ENCODE results near the gene FAM227B.
"Not testable (repeated sequence)": the region's sequence is repeated elsewhere in the genome, so short reads cannot be mapped to it uniquely, and the experiment has no call there.

FAM227B gene

GRCh38 chr15:49361370-49361769 is 259.2 kb downstream of the FAM227B start:
- DNase-seq (ENCODE audit: low spot score): no peak
- TF ChIP-seq CTCF (IDR thresholded peaks at IDR 0.05): no peak
- H3K4me3 ChIP-seq: no peak overlapping the region
- H3K27ac ChIP-seq: no peak overlapping the region

GRCh38 chr15:49354439-49354838 is 266.2 kb downstream of the FAM227B start:
- not testable (repeated sequence) for DNase-seq (ENCODE audit: low spot score); H3K4me3 ChIP-seq; H3K27ac ChIP-seq

GRCh38 chr15:49343546-49343945 is 277.1 kb downstream of the FAM227B start:
- DNase-seq (ENCODE audit: low spot score): no peak
- TF ChIP-seq CTCF (IDR thresholded peaks at IDR 0.05): no peak
- H3K4me3 ChIP-seq: no peak overlapping the region
- no peak overlapping the region for H3K27ac ChIP-seq

- no peak overlapping the region for H3K27ac ChIP-seq
- no peak for TF ChIP-seq CTCF (IDR thresholded peaks at IDR 0.05)
- no peak overlapping the region for H3K4me3 ChIP-seq
- no peak for DNase-seq (ENCODE audit: low spot score)
These were observed 281.0 kb downstream of the FAM227B start for GRCh38 chr15:49339656-49340055.

- no peak overlapping the region for H3K27ac ChIP-seq
- H3K4me3 ChIP-seq: no peak overlapping the region
- no peak for TF ChIP-seq CTCF (IDR thresholded peaks at IDR 0.05)
- no peak for DNase-seq (ENCODE audit: low spot score)
These were observed 288.7 kb downstream of the FAM227B start for GRCh38 chr15:49331951-49332350.

- no peak for DNase-seq (ENCODE audit: low spot score)
- Histone ChIP-seq H3K27ac (no peak overlapping the region), H3K4me3 (no peak overlapping the region)
- no peak for TF ChIP-seq CTCF (IDR thresholded peaks at IDR 0.05)
These were observed 289.2 kb downstream of the FAM227B start for GRCh38 chr15:49331442-49331841.

GRCh38 chr15:49330166-49330565 is 290.5 kb downstream of the FAM227B start:
- DNase-seq (ENCODE audit: low spot score): no peak
- Histone ChIP-seq H3K4me3 (no peak overlapping the region), H3K27ac (no peak overlapping the region)
- TF ChIP-seq CTCF (IDR thresholded peaks at IDR 0.05): no peak

GRCh38 chr15:49328941-49329340 is 291.7 kb downstream of the FAM227B start:
- TF ChIP-seq CTCF (IDR thresholded peaks at IDR 0.05): no peak
- H3K4me3 ChIP-seq: no peak overlapping the region
- H3K27ac ChIP-seq: no peak overlapping the region
- DNase-seq (ENCODE audit: low spot score): no peak
